Cardiac atrium fibroblast (primary cell): ENCODE results near the gene KLF14. TPM values are rescaled to one million over a fixed set of nuclear protein-coding genes. Genes with fewer than 3 reads are reported as not detected.

Experiments
- total RNA-seq: library from RNA; depleted of rRNA; stranded (reverse); fragments of >200 nt; gene quantifications from 2 replicates; pipeline ENCODE4 v1.2.3, GENCODE V29; 2015

KLF14 gene
- not detected in 2 replicates for total RNA-seq

DNA sequence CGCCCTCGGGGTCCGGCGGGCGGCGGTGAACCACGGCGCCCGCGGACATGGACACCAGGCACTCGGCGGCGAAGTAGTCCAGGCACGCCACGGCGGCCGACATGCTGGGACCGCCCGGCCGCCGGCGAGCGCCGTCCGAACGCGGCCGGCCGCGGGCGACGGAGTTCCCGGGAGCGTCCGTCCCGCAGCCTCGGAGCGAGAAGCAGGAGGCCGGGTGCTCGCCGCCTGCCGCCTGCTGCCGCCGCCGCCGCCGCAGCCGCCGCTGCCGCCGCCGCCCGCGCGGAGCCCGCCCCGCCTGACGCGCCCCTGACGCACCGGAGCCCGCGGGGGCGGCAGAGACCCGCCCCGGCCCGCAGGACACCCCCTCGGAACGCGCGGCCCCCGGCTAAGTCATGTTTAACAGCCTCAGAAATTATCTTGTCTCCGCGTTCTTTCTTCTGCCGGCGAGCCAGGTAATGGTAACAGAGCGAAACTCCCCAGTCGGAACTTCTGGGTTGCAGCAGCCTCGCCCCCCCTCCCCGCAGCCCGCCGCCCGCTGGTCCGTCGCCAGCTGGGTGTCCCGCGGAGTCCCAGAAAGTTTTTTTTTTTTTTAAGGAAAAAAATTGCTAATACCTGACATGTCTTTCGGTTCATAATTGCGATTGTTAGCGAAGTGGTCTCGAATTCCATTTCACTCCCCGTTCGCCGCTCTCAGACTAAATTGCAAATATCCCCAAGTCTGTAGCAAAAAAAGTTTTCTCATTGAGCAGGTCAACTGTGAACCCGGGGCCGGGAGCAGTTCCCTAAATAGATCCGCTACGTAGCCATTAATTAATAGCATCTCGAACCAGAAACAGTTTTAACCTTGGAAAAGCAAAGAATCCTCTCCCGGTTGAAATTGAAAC is at the start of gene KLF14:
Gene KLF14, minus strand, starts transcription at position 277 of the 884 bp plus-strand sequence. Its CDS starts 174 bp downstream, at position 103.

Other genes starting within 250 kb of the KLF14 start
- 289 and 504 TPM in 2 replicates for gene MEST, start 242.1 kb downstream of the KLF14 start, total RNA-seq
- 17.1 and 20.6 TPM in 2 replicates for gene COPG2, start 65.5 kb downstream of the KLF14 start, total RNA-seq
- not detected in 2 replicates for gene TSGA13, start 47.7 kb downstream of the KLF14 start, total RNA-seq